GM18907 (cell line): ENCODE results near the gene DGKZ.
A peak's percentile ranks its signal among the peaks of the same experiment; 100 is the strongest.
"Not testable (repeated sequence)": the region's sequence is repeated elsewhere in the genome, so short reads cannot be mapped to it uniquely, and the experiment has no call there.

Experiments
- ATAC-seq: cut with Tn5 transposase; IDR thresholded peaks from one replicate; pipeline ENCODE4 v1.9.1; 2021; ENCODE audit warnings: mild to moderate bottlenecking, moderate library complexity; ENCODE audit not compliant: unreplicated experiment

DGKZ gene

GRCh38 chr11:46366661-46367161, 19.4 kb downstream of the DGKZ start:
- ATAC-seq = no peak

GRCh38 chr11:46367244-46367915, 20.1 kb downstream of the DGKZ start:
- no peak for ATAC-seq

GRCh38 chr11:46367916-46368267, 20.6 kb downstream of the DGKZ start:
- ATAC-seq = no peak

GRCh38 chr11:46369458-46370152, 22.3 kb downstream of the DGKZ start:
- ATAC-seq = peak; percentile 44

GRCh38 chr11:46370253-46370652, 23.0 kb downstream of the DGKZ start:
- no peak for ATAC-seq

GRCh38 chr11:46371262-46371661, 24.0 kb downstream of the DGKZ start:
- ATAC-seq = not testable (repeated sequence)

GRCh38 chr11:46372086-46372485, 24.8 kb downstream of the DGKZ start:
- ATAC-seq = no peak

- not testable (repeated sequence) for ATAC-seq
These were observed 25.2 kb downstream of the DGKZ start for GRCh38 chr11:46372501-46372900.

GRCh38 chr11:46373787-46374740, 26.8 kb downstream of the DGKZ start:
- no peak for ATAC-seq

GRCh38 chr11:46374815-46375214, 27.6 kb downstream of the DGKZ start:
- ATAC-seq = no peak

GRCh38 chr11:46375392-46376101, 28.3 kb downstream of the DGKZ start:
- no peak for ATAC-seq

- no peak for ATAC-seq
These were observed 29.2 kb downstream of the DGKZ start for GRCh38 chr11:46376258-46377050.

GRCh38 chr11:46377290-46377689, 30.0 kb downstream of the DGKZ start:
- no peak for ATAC-seq

GRCh38 chr11:46377831-46378230, 30.6 kb downstream of the DGKZ start:
- no peak for ATAC-seq

GRCh38 chr11:46378296-46378695, 31.0 kb downstream of the DGKZ start:
- no peak for ATAC-seq

- no peak for ATAC-seq
These were observed 31.7 kb downstream of the DGKZ start for GRCh38 chr11:46378811-46379481.

GRCh38 chr11:46379482-46380293, 32.4 kb downstream of the DGKZ start:
- not testable (repeated sequence) for ATAC-seq

GRCh38 chr11:46380340-46381047, 33.2 kb downstream of the DGKZ start:
- ATAC-seq = no peak
